IMR-90 (cell line): Measurements from ENCODE around the gene BLNK. TPM values are rescaled to one million over a fixed set of nuclear protein-coding genes. Genes with fewer than 3 reads are reported as not detected.

Experiments
- ATAC-seq: fragments of 200-7000 bp; cut with Tn5 transposase; 2 replicates; pipeline ENCODE4 v1.9.1; 2020; ENCODE audit warnings: low read depth, mild to moderate bottlenecking, moderate library complexity
- BruUV-seq: library from RNA; stranded (reverse); fragments of 400-500 nt; replicated peaks from 2 replicates; lab custom pipeline; 2021; lab: Mats Ljungman, UMichigan
- CTCF ChIA-PET: fragments of 300-600 bp; formaldehyde crosslinking; extraction: SDS; loops from one replicate; lab custom pipeline; 2021; ENCODE audit warnings: antibody characterized with exemption; lab: Yijun Ruan, JAX
- POLR2A ChIA-PET: fragments of 300-600 bp; sonication (Branson Sonifier 250); formaldehyde crosslinking; loops from one replicate; lab custom pipeline; 2022; ENCODE audit warnings: antibody characterized with exemption; ENCODE audit not compliant: unreplicated experiment; lab: Charles Lee
- DNase-seq: peaks from one replicate; pipeline ENCODE4 v3.0.0; 2013
- H2AFZ ChIP-seq: replicated peaks from 2 replicates; pipeline ENCODE3; 2013; ENCODE audit warnings: low read length, mild to moderate bottlenecking; ENCODE audit not compliant: poor library complexity
- H2AK5ac ChIP-seq: 2 replicates; pipeline ENCODE4 v1.6.1; 2013; ENCODE audit warnings: low read depth, low read length, inconsistent platforms
- H2AK9ac ChIP-seq: replicated peaks from 2 replicates; pipeline ENCODE3; 2013; ENCODE audit warnings: mild to moderate bottlenecking, low read depth, low read length, moderate library complexity; ENCODE audit not compliant: poor library complexity
- H2BK120ac ChIP-seq: 2 replicates; pipeline ENCODE4 v1.6.1; 2013; ENCODE audit warnings: low read depth, low read length, inconsistent platforms
- H2BK15ac ChIP-seq: 3 replicates; pipeline ENCODE4 v1.6.1; 2013; ENCODE audit warnings: low read depth, low read length, inconsistent platforms
- H2BK20ac ChIP-seq: 2 replicates; pipeline ENCODE4 v1.6.1; 2013; ENCODE audit warnings: low read depth, mild to moderate bottlenecking, inconsistent platforms, low read length, moderate library complexity
- H2BK5ac ChIP-seq: 2 replicates; pipeline ENCODE4 v1.6.1; 2013; ENCODE audit warnings: mild to moderate bottlenecking, low read depth, low read length, inconsistent platforms; ENCODE audit not compliant: poor library complexity, severe bottlenecking
- H3K14ac ChIP-seq: replicated peaks from 2 replicates; pipeline ENCODE4 v1.6.1; 2013; ENCODE audit warnings: low read depth, low read length, inconsistent platforms
- H3K18ac ChIP-seq: 2 replicates; pipeline ENCODE4 v1.6.1; 2013; ENCODE audit warnings: low read depth, low read length, control low read depth
- H3K23ac ChIP-seq: 2 replicates; pipeline ENCODE4 v1.6.1; 2013; ENCODE audit warnings: low read depth, low read length, inconsistent platforms
- H3K27ac ChIP-seq: 2 replicates; pipeline ENCODE4 v1.5.1; 2013; ENCODE audit warnings: mild to moderate bottlenecking, control low read depth, low read length; ENCODE audit not compliant: insufficient read depth
- H3K27me3 ChIP-seq: 2 replicates; pipeline ENCODE4 v1.6.1; 2013; ENCODE audit warnings: low read length; ENCODE audit not compliant: control insufficient read depth, insufficient read depth
- H3K36me3 ChIP-seq: 2 replicates; pipeline ENCODE4 v1.6.1; 2013; ENCODE audit warnings: low read length, mixed read lengths; ENCODE audit not compliant: control insufficient read depth, insufficient read depth
- H3K4ac ChIP-seq: 2 replicates; pipeline ENCODE4 v1.6.1; 2013; ENCODE audit warnings: low read depth, low read length, inconsistent platforms
- H3K4me1 ChIP-seq: 2 replicates; pipeline ENCODE4 v1.6.1; 2013; ENCODE audit warnings: low read length, mixed read lengths; ENCODE audit not compliant: control insufficient read depth, insufficient read depth
- H3K4me2 ChIP-seq: 2 replicates; pipeline ENCODE4 v1.6.1; 2013; ENCODE audit warnings: low read depth, mild to moderate bottlenecking, control low read depth, low read length, moderate library complexity
- H3K4me3 ChIP-seq: 2 replicates; pipeline ENCODE4 v1.5.1; 2013; ENCODE audit warnings: low read depth, mild to moderate bottlenecking, control low read depth, low read length, moderate library complexity; ENCODE audit not compliant: insufficient read depth
- H3K56ac ChIP-seq: 2 replicates; pipeline ENCODE4 v1.6.1; 2013; ENCODE audit warnings: low read length, inconsistent platforms; ENCODE audit not compliant: insufficient read depth; ENCODE audit errors: extremely low read depth
- H3K79me1 ChIP-seq, 2 experiments: 2 replicates each; pipeline ENCODE4 v1.6.1; 2013; ENCODE audit warnings: low read length in 2 of 2, inconsistent platforms in 1 of 2, low read depth in 1 of 2
- H3K9ac ChIP-seq: 2 replicates; pipeline ENCODE4 v1.6.1; 2013; ENCODE audit warnings: low read depth, low read length, control low read depth
- H3K9me1 ChIP-seq: 2 replicates; pipeline ENCODE4 v1.6.1; 2013; ENCODE audit warnings: low read length, inconsistent platforms; ENCODE audit not compliant: insufficient read depth
- H3K9me3 ChIP-seq: 2 replicates; pipeline ENCODE4 v1.6.1; 2013; ENCODE audit warnings: low read length; ENCODE audit not compliant: control insufficient read depth, insufficient read depth
- H4K20me1 ChIP-seq: 2 replicates; pipeline ENCODE4 v1.6.1; 2013; ENCODE audit warnings: low read length, inconsistent platforms; ENCODE audit not compliant: insufficient read depth
- H4K5ac ChIP-seq: 2 replicates; pipeline ENCODE4 v1.6.1; 2013; ENCODE audit warnings: mild to moderate bottlenecking, low read depth, low read length, control low read depth
- H4K8ac ChIP-seq, 2 experiments: 2 replicates each; pipeline ENCODE4 v1.6.1; 2013; ENCODE audit warnings: low read depth in 2 of 2, low read length in 2 of 2, control low read depth in 1 of 2, inconsistent platforms in 1 of 2
- H4K91ac ChIP-seq: 2 replicates; pipeline ENCODE4 v1.6.1; 2013; ENCODE audit warnings: low read depth, low read length, inconsistent platforms; ENCODE audit not compliant: insufficient read depth
- BHLHE40 ChIP-seq: fragments of 150-350 bp; IDR thresholded peaks from 2 replicates; pipeline ENCODE4 v1.6.1; 2016; ENCODE audit warnings: mild to moderate bottlenecking, low read depth, low read length
- CEBPB ChIP-seq: IDR thresholded peaks from 2 replicates; pipeline ENCODE4 v1.6.1; 2012; ENCODE audit warnings: low read depth, low read length, improper control_type of control experiment
- CHD1 ChIP-seq: IDR thresholded peaks from 2 replicates; pipeline ENCODE4 v1.6.1; 2012; ENCODE audit warnings: low read depth, low read length, improper control_type of control experiment
- CTCF ChIP-seq: conservative IDR thresholded peaks from 2 replicates; pipeline ENCODE4 v1.5.1; 2012; ENCODE audit warnings: mild to moderate bottlenecking, low read depth, low read length, improper control_type of control experiment
- ELK1 ChIP-seq: fragments of 150-350 bp; IDR thresholded peaks from 2 replicates; pipeline ENCODE4 v1.6.1; 2016; ENCODE audit warnings: low read depth, mild to moderate bottlenecking, low read length, moderate library complexity, borderline replicate concordance
- FOS ChIP-seq: fragments of 150-350 bp; IDR thresholded peaks from 2 replicates; pipeline ENCODE4 v1.6.1; 2016; ENCODE audit warnings: low read depth, low read length
- MAFK ChIP-seq: IDR thresholded peaks from 2 replicates; pipeline ENCODE4 v1.6.1; 2012; ENCODE audit warnings: low read depth, low read length, improper control_type of control experiment
- MAZ ChIP-seq: IDR thresholded peaks from 2 replicates; pipeline ENCODE4 v1.6.1; 2012; ENCODE audit warnings: low read depth, mild to moderate bottlenecking, low read length, improper control_type of control experiment, moderate library complexity, borderline replicate concordance
- MXI1 ChIP-seq: IDR thresholded peaks from 2 replicates; pipeline ENCODE4 v1.6.1; 2012; ENCODE audit warnings: low read depth, mild to moderate bottlenecking, low read length, moderate library complexity, borderline replicate concordance
- NFE2L2 ChIP-seq: fragments of 150-350 bp; IDR thresholded peaks from 2 replicates; pipeline ENCODE4 v1.6.1; 2016; ENCODE audit warnings: low read depth, mild to moderate bottlenecking, low read length
- POLR2A ChIP-seq: IDR thresholded peaks from 2 replicates; pipeline ENCODE4 v1.6.1; 2012; ENCODE audit warnings: mild to moderate bottlenecking, low read depth, low read length
- RAD21 ChIP-seq: IDR thresholded peaks from 2 replicates; pipeline ENCODE4 v1.6.1; 2012; ENCODE audit warnings: low read length, improper control_type of control experiment
- RCOR1 ChIP-seq: IDR thresholded peaks from 2 replicates; pipeline ENCODE4 v1.6.1; 2012; ENCODE audit warnings: mild to moderate bottlenecking, low read length, improper control_type of control experiment; ENCODE audit not compliant: insufficient replicate concordance
- RFX5 ChIP-seq: IDR thresholded peaks from 2 replicates; pipeline ENCODE4 v1.8.0; 2012; ENCODE audit warnings: low read depth, mild to moderate bottlenecking, low read length, moderate library complexity
- SMC3 ChIP-seq: fragments of 150-350 bp; IDR thresholded peaks from 2 replicates; pipeline ENCODE4 v1.6.1; 2016; ENCODE audit warnings: low read depth, mild to moderate bottlenecking, antibody characterized with exemption, low read length, moderate library complexity
- USF2 ChIP-seq: fragments of 150-350 bp; IDR thresholded peaks from 2 replicates; pipeline ENCODE4 v1.6.1; 2017; ENCODE audit warnings: mild to moderate bottlenecking, antibody characterized with exemption, low read length, low read depth
- WGBS, 2 experiments: methylation state at CpG; one replicate each; pipeline versions ENCODE4 v1.1.5 to v1.1.7; 2013; ENCODE audit warnings: missing lambda C conversion rate in 2 of 2; ENCODE audit not compliant: insufficient read length in 1 of 2; ENCODE audit errors: extremely low coverage in 2 of 2; 5-methylcytosine and 5-hydroxymethylcytosine counted together
- dilution Hi-C: fragments of 300-500 bp; cut with HindIII; formaldehyde crosslinking; loops from one replicate; pipeline ENCODE4 v1.14.3; 2018; ENCODE audit warnings: low sequenced_read_pairs; ENCODE audit not compliant: unreplicated experiment
- in situ Hi-C: fragments of 300-500 bp; cut with MboI; formaldehyde crosslinking; loops from 3 replicates; pipeline ENCODE4 v1.14.3; 2019; ENCODE audit warnings: low sequenced_read_pairs, inconsistent platforms, mixed read lengths
- intact Hi-C: fragments of 100-400 bp; cut with micrococcal nuclease; formaldehyde crosslinking; loops from 2 replicates; pipeline ENCODE4 v1.10.0; 2022
- polyA plus RNA-seq, 3 experiments: library from polyadenylated mRNA; depleted of rRNA; stranded (reverse); fragments of >200 nt; gene quantifications; 2 replicates each; pipeline ENCODE4 v1.2.3, GENCODE V29; 2012; ENCODE audit warnings: low replicate concordance in 1 of 3
- total RNA-seq: library from RNA; depleted of rRNA; stranded (reverse); fragments of >200 nt; gene quantifications from 2 replicates; pipeline ENCODE4 v1.2.3, GENCODE V29; 2012

BLNK gene
- total and polyA plus RNA-seq, 2 of the 4 experiments (the other 2 are of a cell fraction) = not detected

- ATAC-seq = no peak
These were observed 12.2 kb downstream of the BLNK start for GRCh38 chr10:96259150-96259549.

More at GRCh38 chr10:96259150-96259549, 12.2 kb downstream of the BLNK start:
- CTCF ChIA-PET = no interaction called here
- Histone ChIP-seq H2AK9ac (no peak overlapping the region), H2AFZ (no peak overlapping the region), H2BK5ac (no peak overlapping the region), H3K4me3 (no peak overlapping the region), H2AK5ac (no peak overlapping the region), H3K27me3 (no peaks in the 10 kb centered on the region), H2BK20ac (no peak overlapping the region), H3K4me1 (no peaks in the 10 kb centered on the region), H3K4ac (no peak overlapping the region), H3K9me3 (no peaks in the 10 kb centered on the region), H4K20me1 (no peaks in the 10 kb centered on the region), H3K4me2 (no peak overlapping the region), H2BK15ac (no peak overlapping the region), H3K14ac (no peak overlapping the region), H4K8ac (no peak overlapping the region), H3K9me1 (no peaks in the 10 kb centered on the region), H3K9ac (no peak overlapping the region), H4K91ac (no peak overlapping the region), H3K56ac (no peak overlapping the region), H2BK120ac (no peak overlapping the region), H3K36me3 (no peaks in the 10 kb centered on the region), H3K23ac (no peak overlapping the region), H4K5ac (no peak overlapping the region), H3K79me1 (no peaks in the 10 kb centered on the region), H3K18ac (no peak overlapping the region), H3K27ac (no peak overlapping the region)
- POLR2A ChIA-PET = no interaction called here
- TF ChIP-seq MXI1 (no peak), CTCF (no peak), POLR2A (no peak), ELK1 (no peak), FOS (no peak), NFE2L2 (no peak), BHLHE40 (no peak), RAD21 (no peak), RCOR1 (no peak), USF2 (no peak), SMC3 (no peak), RFX5 (no peak), MAFK (no peak), CEBPB (no peak), MAZ (no peak), CHD1 (no peak)
- dilution Hi-C loops (no loop called here), intact Hi-C loops (no loop called here), in situ Hi-C loops (no loop called here)
- no TSS peak for BruUV-seq
- DNase-seq = no peak
- WGBS, 2 experiments = no CpG with 5 or more reads among the region's 6 CpGs
